K562 (cell line): ENCODE measurements around the gene ATP9A.

Experiments used
- CBX5 ChIP-seq: IDR thresholded peaks from 2 replicates; pipeline ENCODE4 v1.6.1; 2014; ENCODE audit warnings: low read depth, borderline replicate concordance
- MEF2D ChIP-seq: conservative IDR thresholded peaks from 2 replicates; pipeline ENCODE4 v1.6.1; 2016; ENCODE audit warnings: low read depth, missing genetic modification characterization, missing compliant biosample characterization
- SPI1 ChIP-seq: IDR thresholded peaks from 2 replicates; pipeline ENCODE4 v1.6.1; 2011; ENCODE audit warnings: low read depth, low read length, control low read depth, borderline replicate concordance
- TAF1 ChIP-seq: IDR thresholded peaks from 2 replicates; pipeline ENCODE4 v1.6.1; 2011; ENCODE audit warnings: mild to moderate bottlenecking, low read length, moderate library complexity; ENCODE audit not compliant: insufficient read depth, control insufficient read depth, severe bottlenecking; ENCODE audit errors: extremely low read depth
- TEAD2 ChIP-seq: fragments of 450-650 bp; IDR thresholded peaks from 2 replicates; pipeline ENCODE4 v1.6.1; 2016; ENCODE audit warnings: missing genetic modification characterization, control low read depth, missing compliant biosample characterization
- TGIF2 ChIP-seq: sonication (generic); formaldehyde crosslinking; IDR thresholded peaks from 2 replicates; pipeline ENCODE4 v1.8.1; 2022; ENCODE audit warnings: mild to moderate bottlenecking, missing genetic modification reagents, moderate library complexity
- YY1 ChIP-seq, 3 experiments: IDR thresholded peaks; 2 replicates each; pipeline ENCODE4 v1.6.1; 2011; ENCODE audit warnings: low read length in 2 of 3, mild to moderate bottlenecking in 2 of 3, moderate library complexity in 2 of 3, borderline replicate concordance in 1 of 3, control low read depth in 1 of 3, low read depth in 1 of 3; ENCODE audit not compliant: insufficient read depth in 3 of 3, insufficient replicate concordance in 2 of 3, control insufficient read depth in 1 of 3, insufficient read length in 1 of 3; ENCODE audit errors: extremely low read depth in 1 of 3
- ZNF407 ChIP-seq: fragments of 450-650 bp; IDR thresholded peaks from 2 replicates; pipeline ENCODE4 v1.6.1; 2016; ENCODE audit warnings: low read depth
- ZNF668 ChIP-seq: fragments of 250-450 bp; sonication (Bioruptor Pico); IDR thresholded peaks from 2 replicates; pipeline ENCODE4 v1.8.0; 2022; ENCODE audit warnings: mild to moderate bottlenecking, inconsistent platforms

- no peak for TF ChIP-seq ZNF668 (CRISPR knock-in tag)
- no peak for TF ChIP-seq TEAD2 (tag)
- no peak for TF ChIP-seq ZNF407
- no peak for TF ChIP-seq TGIF2 (CRISPR knock-in tag)
- no peak for TF ChIP-seq MEF2D (tag)
- no peak for TF ChIP-seq TAF1
- TF ChIP-seq YY1 (IDR thresholded peaks at IDR 0.05; ENCODE audit: borderline replicate concordance in 1 of 3, control insufficient read depth in 1 of 3, extremely low read depth in 1 of 3, insufficient read depth in 3 of 3, insufficient read length in 1 of 3, insufficient replicate concordance in 2 of 3, low read depth in 1 of 3, low read length in 2 of 3) = no peak
- TF ChIP-seq CBX5 = no peak
- TF ChIP-seq SPI1 = no peak
These were observed 146.0 kb downstream of the ATP9A start for GRCh38 chr20:51622004-51622874.
